Right lobe of liver (tissue), 6 donors: ENCODE measurements around the gene NPLOC4. TPM values are rescaled to one million over a fixed set of nuclear protein-coding genes. Genes with fewer than 3 reads are reported as not detected.

ENCODE experiments used
- ATAC-seq, 4 donors: fragments of 200-7000 bp; cut with Tn5 transposase; one replicate each; pipeline ENCODE4 v1.9.1; 2020; ENCODE audit warnings: mild to moderate bottlenecking in 4 of 4, moderate library complexity in 4 of 4
- DNase-seq, 3 donors: peaks; one replicate each; pipeline ENCODE4 v3.0.0-alpha.2; 2020
- H3K27ac ChIP-seq, 3 donors: fragments of 200-600 bp; one replicate each; pipeline ENCODE4 v1.8.0; 2022
- H3K27me3 ChIP-seq, 2 donors: fragments of 200-600 bp; one replicate each; pipeline ENCODE4 v1.8.0; 2022
- H3K36me3 ChIP-seq, 4 donors: fragments of 200-600 bp; sonication (generic) in 1 of 4; one replicate each; pipeline versions ENCODE4 v1.5.1 to v1.8.0; 2017 to 2022; ENCODE audit warnings: control low read depth in 1 of 4
- H3K4me1 ChIP-seq, 4 donors: fragments of 200-600 bp; sonication (generic) in 1 of 4; one replicate each; pipeline versions ENCODE4 v1.5.1 to v1.8.0; 2017 to 2022; ENCODE audit warnings: control low read depth in 1 of 4
- H3K4me3 ChIP-seq, 3 donors: fragments of 200-600 bp; one replicate each; pipeline ENCODE4 v1.8.0; 2022
- H3K9me3 ChIP-seq, 4 donors: fragments of 200-600 bp; sonication (generic) in 1 of 4; one replicate each; pipeline versions ENCODE4 v1.5.1 to v1.8.0; 2017 to 2022; ENCODE audit warnings: control low read depth in 1 of 4
- POLR2A ChIP-seq: fragments of 450-650 bp; IDR thresholded peaks from one replicate; pipeline ENCODE4 v1.6.1; 2017; ENCODE audit warnings: antibody characterized with exemption, mild to moderate bottlenecking
- WGBS: methylation state at CpG from one replicate; pipeline ENCODE4 v1.1.6; 2018; ENCODE audit warnings: low coverage, low lambda C conversion rate; ENCODE audit not compliant: insufficient coverage; ENCODE audit errors: missing lambda C conversion rate; 5-methylcytosine and 5-hydroxymethylcytosine counted together
- intact Hi-C, 2 donors: fragments of 100-400 bp; cut with DNase I; formaldehyde crosslinking; loops; one replicate each; pipeline versions ENCODE4 v1.11.2 to v1.14.1; 2022
- total RNA-seq, 6 experiments: library from RNA; depleted of rRNA in 2 of 6; stranded (reverse); fragments of >200 nt in 2 of 6; fragmentation: NEBNext Ultra II Directional in 3 of 6; extraction: Animal tissue kit (Norgen Biotek cat#: 25700) in 3 of 6; gene quantifications; one replicate each; pipeline versions ENCODE4 v1.1.0 to v1.2.4, GENCODE V29; 2016 to 2023
- TF ChIP-seq, protein P1 (sequence below), 4 donors: fragments of 200-600 bp in 3 of 4; fragments of 450-650 bp in 1 of 4; IDR thresholded peaks; one replicate each; pipeline versions ENCODE4 v1.5.1 to v1.8.0; 2016 to 2022; ENCODE audit warnings: antibody characterized with exemption in 4 of 4, mild to moderate bottlenecking in 2 of 4
- donor health status: DM: no; HTN: yes; CAD: no.
- donor health status: DM: no; HTN: no; CAD: no.
- donor health status: DM: no; HTN: no; CAD: no.
- donor health status: DM: no; HTN: yes; CAD: no.
- donor health status: DM: no; HTN: yes; CAD: no.

NPLOC4 gene
- total RNA-seq, 6 experiments from 2014 or later: 46.5 to 63.2 (median 55.8) TPM

DNA sequence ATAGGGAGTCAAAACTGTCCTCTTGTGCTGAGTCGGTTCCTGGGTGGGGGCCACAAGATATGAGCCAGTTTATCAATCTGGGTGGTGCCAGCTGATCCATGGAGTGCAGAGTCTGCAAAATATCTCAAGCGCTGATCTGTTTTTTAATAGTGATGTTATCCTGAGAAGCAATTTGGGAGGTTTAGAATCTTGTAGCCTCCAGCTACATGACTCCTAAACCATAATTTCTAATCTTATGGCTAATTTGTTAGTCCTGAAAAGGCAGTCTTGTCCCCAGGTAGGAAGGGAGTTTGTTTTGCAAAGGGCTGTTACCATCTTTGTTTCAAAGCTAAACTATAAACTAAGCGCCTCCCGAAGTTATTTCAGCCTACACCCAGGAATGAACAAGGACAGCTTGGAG, 1.8 kb upstream of the NPLOC4 start:
- no peak for ATAC-seq
- Histone ChIP-seq H3K9me3 (no peaks in the 10 kb centered on the region), H3K4me1 (peaks cover 0 to 27% (median 11%) of the 10 kb centered on the region in 4 donors), H3K27ac (no peak overlapping the region), H3K27me3 (no peaks in the 10 kb centered on the region), H3K36me3 (no peaks in the 10 kb centered on the region), H3K4me3 (no peak overlapping the region)
- TF ChIP-seq POLR2A: no peak
- TF ChIP-seq, protein P1, sequence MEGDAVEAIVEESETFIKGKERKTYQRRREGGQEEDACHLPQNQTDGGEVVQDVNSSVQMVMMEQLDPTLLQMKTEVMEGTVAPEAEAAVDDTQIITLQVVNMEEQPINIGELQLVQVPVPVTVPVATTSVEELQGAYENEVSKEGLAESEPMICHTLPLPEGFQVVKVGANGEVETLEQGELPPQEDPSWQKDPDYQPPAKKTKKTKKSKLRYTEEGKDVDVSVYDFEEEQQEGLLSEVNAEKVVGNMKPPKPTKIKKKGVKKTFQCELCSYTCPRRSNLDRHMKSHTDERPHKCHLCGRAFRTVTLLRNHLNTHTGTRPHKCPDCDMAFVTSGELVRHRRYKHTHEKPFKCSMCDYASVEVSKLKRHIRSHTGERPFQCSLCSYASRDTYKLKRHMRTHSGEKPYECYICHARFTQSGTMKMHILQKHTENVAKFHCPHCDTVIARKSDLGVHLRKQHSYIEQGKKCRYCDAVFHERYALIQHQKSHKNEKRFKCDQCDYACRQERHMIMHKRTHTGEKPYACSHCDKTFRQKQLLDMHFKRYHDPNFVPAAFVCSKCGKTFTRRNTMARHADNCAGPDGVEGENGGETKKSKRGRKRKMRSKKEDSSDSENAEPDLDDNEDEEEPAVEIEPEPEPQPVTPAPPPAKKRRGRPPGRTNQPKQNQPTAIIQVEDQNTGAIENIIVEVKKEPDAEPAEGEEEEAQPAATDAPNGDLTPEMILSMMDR (IDR thresholded peaks at IDR 0.05): no peak
- intact Hi-C loops: no loop called here
- DNase-seq: no peak
- WGBS: 61% methylated on average over 4 of the region's 4 CpGs

- no peak for TF ChIP-seq POLR2A
- TF ChIP-seq, protein P1 (IDR thresholded peaks at IDR 0.05): no peak
- Histone ChIP-seq H3K36me3 (no peaks in the 10 kb centered on the region), H3K4me3 (peak overlapping the region; percentile 74 to 97 (median 95)), H3K27ac (peak overlapping the region in 2 of 3 donors; percentile 81 to 86), H3K27me3 (no peaks in the 10 kb centered on the region), H3K9me3 (no peaks in the 10 kb centered on the region), H3K4me1 (peaks cover 0 to 32% (median 11%) of the 10 kb centered on the region in 4 donors)
- no peak for DNase-seq
- intact Hi-C loops: no loop called here
- peak; percentile 49 to 55 (median 53) for ATAC-seq
- 23% methylated on average over 18 of the region's 18 CpGs for WGBS
Observed at GRCh38 chr17:81635973-81636504, 873 bp downstream of the NPLOC4 start.

DNA sequence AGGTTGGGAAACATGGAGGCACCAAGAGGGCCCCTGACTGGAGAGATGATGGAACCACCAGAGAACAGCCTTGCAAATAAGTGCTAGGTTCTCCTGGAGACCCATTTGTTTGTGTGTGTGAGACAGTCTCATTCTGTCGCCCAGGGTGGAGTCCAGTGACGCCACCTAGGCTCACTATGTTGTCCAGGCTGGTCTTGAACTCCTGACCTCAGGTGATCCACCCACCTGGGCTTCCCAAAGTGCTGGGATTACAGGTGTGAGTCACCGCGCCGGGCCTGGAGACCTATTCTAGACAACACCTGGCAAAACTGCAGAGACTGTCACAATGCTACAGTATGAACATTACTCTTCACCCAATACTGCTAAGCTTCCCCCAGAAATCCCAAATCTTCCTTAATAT, 1.5 kb downstream of the NPLOC4 start:
- no CpG with 5 or more reads among the region's 5 CpGs for WGBS
- TF ChIP-seq, protein P1 (IDR thresholded peaks at IDR 0.05): no peak
- no peak for TF ChIP-seq POLR2A
- peak in 1 of 4 donors; percentile 32 for ATAC-seq
- DNase-seq: no peak
- peak overlapping the region; percentile 14 to 97 (median 74) for H3K4me3 ChIP-seq
- peak overlapping the region in 2 of 3 donors; percentile 81 to 86 for H3K27ac ChIP-seq
- H3K27me3 ChIP-seq: no peaks in the 10 kb centered on the region
- no peaks in the 10 kb centered on the region for H3K36me3 ChIP-seq
- no peaks in the 10 kb centered on the region for H3K9me3 ChIP-seq
- intact Hi-C loops: no loop called here
- peaks cover 0 to 32% (median 11%) of the 10 kb centered on the region in 4 donors for H3K4me1 ChIP-seq

DNA sequence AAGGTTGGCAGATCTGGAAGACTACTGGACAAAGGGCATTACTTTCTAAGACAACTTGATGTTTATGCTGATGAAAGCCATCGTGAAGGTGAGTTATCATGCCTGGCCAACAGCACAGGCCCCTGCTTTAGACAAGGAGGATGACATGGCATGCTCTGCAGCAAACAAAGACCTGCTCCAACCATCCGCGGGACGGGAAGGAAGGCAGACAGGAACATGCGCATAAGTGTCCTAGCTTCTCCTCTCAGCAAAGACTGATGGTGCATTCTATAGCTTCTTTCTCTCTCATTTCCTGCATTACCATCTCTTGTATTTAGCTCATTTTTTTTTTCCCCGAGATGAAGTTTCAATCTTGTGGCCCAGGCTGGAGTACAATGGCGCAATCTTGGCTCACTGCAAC, 5.4 kb downstream of the NPLOC4 start:
- TF ChIP-seq, protein P1 (IDR thresholded peaks at IDR 0.05): no peak
- TF ChIP-seq POLR2A: no peak
- no peak for ATAC-seq

More for the DNA sequence above, 5.4 kb downstream of the NPLOC4 start:
- WGBS: 50% methylated on average over 6 of the region's 7 CpGs
- Histone ChIP-seq H3K27ac (no peak overlapping the region), H3K9me3 (no peaks in the 10 kb centered on the region), H3K4me1 (peaks cover 0 to 27% (median 11%) of the 10 kb centered on the region in 4 donors), H3K4me3 (no peak overlapping the region), H3K36me3 (peaks cover 0 to 34% (median 18%) of the 10 kb centered on the region in 4 donors), H3K27me3 (no peaks in the 10 kb centered on the region)
- DNase-seq: no peak
- intact Hi-C loops: no loop called here
